Chondrocyte (in vitro differentiated cells): Measurements from ENCODE around the gene IKBKG. TPM values are rescaled to one million over a fixed set of nuclear protein-coding genes. Genes with fewer than 3 reads are reported as not detected.
A peak's percentile ranks its signal among the peaks of the same experiment; 100 is the strongest.
"Not testable (repeated sequence)": the region's sequence is repeated elsewhere in the genome, so short reads cannot be mapped to it uniquely, and the experiment has no call there.

Experiments used
- DNase-seq: peaks from one replicate; pipeline ENCODE4 v3.0.0; 2021; ENCODE audit warnings: mixed read lengths, low spot score
- H3K27ac Mint-ChIP-seq: one replicate; pipeline ENCODE4 v1.8.0; 2021; ENCODE audit warnings: mild to moderate bottlenecking, moderate library complexity, mixed read lengths; ENCODE audit not compliant: unreplicated experiment
- H3K27me3 Mint-ChIP-seq: 2 replicates; pipeline ENCODE4 v1.8.0; 2021; ENCODE audit warnings: low read depth, mixed read lengths
- H3K36me3 Mint-ChIP-seq: 2 replicates; pipeline ENCODE4 v1.8.0; 2021; ENCODE audit warnings: low read depth, mixed read lengths
- H3K4me1 Mint-ChIP-seq: 2 replicates; pipeline ENCODE4 v1.8.0; 2021; ENCODE audit warnings: low read depth, mild to moderate bottlenecking, mixed read lengths
- H3K4me3 Mint-ChIP-seq: one replicate; pipeline ENCODE4 v1.8.0; 2021; ENCODE audit warnings: mild to moderate bottlenecking, moderate library complexity, mixed read lengths; ENCODE audit not compliant: unreplicated experiment
- H3K9me3 Mint-ChIP-seq: 2 replicates; pipeline ENCODE4 v1.8.0; 2021; ENCODE audit warnings: low read depth, mixed read lengths
- CTCF ChIP-seq: fragments of 200-600 bp; sonication (generic); IDR thresholded peaks from 2 replicates; pipeline ENCODE4 v1.5.0; 2021; ENCODE audit warnings: antibody characterized with exemption, mild to moderate bottlenecking, moderate library complexity
- long read RNA-seq: library from polyadenylated mRNA; stranded (forward); transcript quantifications from one replicate; pipeline ENCODE4 v2.0.0, GENCODE V29; 2021
- total RNA-seq: library from RNA; stranded (reverse); gene quantifications from 3 replicates; pipeline ENCODE4 v1.2.1, GENCODE V29; 2021

Gene IKBKG
- total RNA-seq = 21.6 to 28.3 TPM (median 22.4 TPM) in 3 replicates
- long read RNA-seq, transcript IKBKG-206 (10 exons, 2,299 nt) = major isoform, 57 of 71 reads
- long read RNA-seq, partial matches to known transcripts = 3 of 71 reads
- long read RNA-seq, other reads (novel, unspliced or antisense) = 6 of 71 reads

GRCh38 chrX:154547245-154548027 lies at the start of gene IKBKG:
Gene IKBKG, plus strand, starts transcription at chrX:154547620. Its CDS starts 4,383 bp downstream, at chrX:154552003.
- TF ChIP-seq CTCF = no peak
- Mint-ChIP-seq H3K27ac (peak within 1 kb of the TSS; percentile 98), H3K27me3 (no peaks in the 10 kb centered on the region), H3K4me1 (peaks cover 39% of the 10 kb centered on the region), H3K4me3 (peak within 1 kb of the TSS; percentile 83), H3K9me3 (peaks cover 5% of the 10 kb centered on the region), H3K36me3 (peaks cover 4% of the 10 kb centered on the region)
- DNase-seq = no peak

GRCh38 chrX:154501423-154501822 lies 46.0 kb upstream of the IKBKG start:
- DNase-seq, H3K36me3 Mint-ChIP-seq, H3K4me1 Mint-ChIP-seq, H3K9me3 Mint-ChIP-seq, H3K27me3 Mint-ChIP-seq, H3K4me3 Mint-ChIP-seq, H3K27ac Mint-ChIP-seq: not testable (repeated sequence)

GRCh38 chrX:154502098-154502497 lies 45.3 kb upstream of the IKBKG start:
- peaks cover 4% of the 10 kb centered on the region for H3K36me3 Mint-ChIP-seq
- H3K27me3 Mint-ChIP-seq = no peaks in the 10 kb centered on the region
- TF ChIP-seq CTCF = no peak
- no peak for DNase-seq
- no peak overlapping the region for H3K27ac Mint-ChIP-seq
- peaks cover 3% of the 10 kb centered on the region for H3K9me3 Mint-ChIP-seq
- H3K4me3 Mint-ChIP-seq = no peak overlapping the region
- H3K4me1 Mint-ChIP-seq = peaks cover 8% of the 10 kb centered on the region

- H3K4me3 Mint-ChIP-seq = no peak overlapping the region
- no peak overlapping the region for H3K27ac Mint-ChIP-seq
- H3K9me3 Mint-ChIP-seq = peaks cover 3% of the 10 kb centered on the region
- TF ChIP-seq CTCF = no peak
- no peak for DNase-seq
- H3K4me1 Mint-ChIP-seq = peaks cover 8% of the 10 kb centered on the region
- H3K36me3 Mint-ChIP-seq = peaks cover 4% of the 10 kb centered on the region
- H3K27me3 Mint-ChIP-seq = no peaks in the 10 kb centered on the region
Observed at GRCh38 chrX:154502989-154503388, 44.4 kb upstream of the IKBKG start.

- Mint-ChIP-seq H3K9me3 (peaks cover 19% of the 10 kb centered on the region), H3K27ac (peak overlapping the region; percentile 69), H3K36me3 (peaks cover 10% of the 10 kb centered on the region), H3K4me3 (no peak overlapping the region), H3K27me3 (no peaks in the 10 kb centered on the region), H3K4me1 (peaks cover 8% of the 10 kb centered on the region)
- no peak for TF ChIP-seq CTCF
- DNase-seq = no peak
Observed at GRCh38 chrX:154505734-154506133, 41.7 kb upstream of the IKBKG start.
